Neural progenitor cell (in vitro differentiated cells): Measurements from ENCODE around the gene MYMK. TPM values are rescaled to one million over a fixed set of nuclear protein-coding genes. Genes with fewer than 3 reads are reported as not detected.
A peak's percentile ranks its signal among the peaks of the same experiment; 100 is the strongest.

Source experiments
- DNase-seq: peaks from one replicate; pipeline ENCODE4 v3.0.0-alpha.2; 2016; ENCODE audit warnings: low spot score
- H2AFZ ChIP-seq: fragments of 200-600 bp; sonication (generic); replicated peaks from 2 replicates; pipeline ENCODE4 v1.6.1; 2016; ENCODE audit warnings: antibody characterized with exemption
- H3F3A ChIP-seq: fragments of 200-600 bp; sonication (generic); 2 replicates; pipeline ENCODE4 v1.6.1; 2016; ENCODE audit warnings: antibody characterized with exemption, low read depth
- H3K27ac ChIP-seq: fragments of 200-600 bp; sonication (generic); 2 replicates; pipeline ENCODE4 v1.5.1; 2016; ENCODE audit warnings: mild to moderate bottlenecking
- H3K27me3 ChIP-seq: fragments of 200-600 bp; sonication (generic); 2 replicates; pipeline ENCODE4 v1.6.1; 2016; ENCODE audit warnings: mild to moderate bottlenecking, moderate library complexity
- H3K36me3 ChIP-seq: fragments of 200-600 bp; sonication (generic); 2 replicates; pipeline ENCODE4 v1.5.1; 2016
- H3K4me1 ChIP-seq: fragments of 200-600 bp; sonication (generic); 2 replicates; pipeline ENCODE4 v1.6.1; 2016; ENCODE audit warnings: mixed run types
- H3K4me2 ChIP-seq: fragments of 200-600 bp; sonication (generic); 2 replicates; pipeline ENCODE4 v1.6.1; 2016
- H3K4me3 ChIP-seq: fragments of 200-600 bp; sonication (generic); 2 replicates; pipeline ENCODE4 v1.5.1; 2016
- H3K79me2 ChIP-seq: fragments of 200-600 bp; sonication (generic); 2 replicates; pipeline ENCODE4 v1.6.1; 2016; ENCODE audit warnings: low read depth
- H3K9ac ChIP-seq: fragments of 200-600 bp; sonication (generic); 2 replicates; pipeline ENCODE4 v1.6.1; 2016
- H3K9me3 ChIP-seq: fragments of 200-600 bp; sonication (generic); 2 replicates; pipeline ENCODE4 v1.5.1; 2016; ENCODE audit warnings: low read depth
- H4K20me1 ChIP-seq: fragments of 200-600 bp; sonication (generic); 2 replicates; pipeline ENCODE4 v1.6.1; 2016; ENCODE audit warnings: low read depth
- H3K27ac Mint-ChIP-seq: 3 replicates; pipeline ENCODE4 v1.8.0; 2021; ENCODE audit warnings: mixed read lengths
- H3K27me3 Mint-ChIP-seq: 2 replicates; pipeline ENCODE4 v1.8.0; 2022; ENCODE audit warnings: low read depth, mild to moderate bottlenecking, inconsistent platforms, moderate library complexity, mixed read lengths; ENCODE audit not compliant: insufficient read depth
- H3K36me3 Mint-ChIP-seq: 3 replicates; pipeline ENCODE4 v1.8.0; 2021; ENCODE audit warnings: mixed read lengths
- H3K4me1 Mint-ChIP-seq: 3 replicates; pipeline ENCODE4 v1.8.0; 2021; ENCODE audit warnings: mixed read lengths
- H3K4me3 Mint-ChIP-seq: 3 replicates; pipeline ENCODE4 v1.8.0; 2021; ENCODE audit warnings: mild to moderate bottlenecking, moderate library complexity, mixed read lengths
- H3K9me3 Mint-ChIP-seq: 3 replicates; pipeline ENCODE4 v1.8.0; 2020; ENCODE audit warnings: mixed read lengths
- CTCF ChIP-seq: fragments of 200-600 bp; sonication (generic); IDR thresholded peaks from 2 replicates; pipeline ENCODE4 v1.5.1; 2017; ENCODE audit warnings: antibody characterized with exemption, mild to moderate bottlenecking
- EZH2 ChIP-seq: fragments of 200-600 bp; sonication (generic); IDR thresholded peaks from 2 replicates; pipeline ENCODE4 v1.6.1; 2017; ENCODE audit warnings: antibody characterized with exemption, mild to moderate bottlenecking, moderate library complexity
- EZH2phosphoT487 ChIP-seq: fragments of 200-600 bp; sonication (generic); IDR thresholded peaks from 2 replicates; pipeline ENCODE4 v1.6.1; 2017; ENCODE audit warnings: antibody characterized with exemption
- total RNA-seq: library from RNA; depleted of rRNA; stranded (reverse); fragments of >200 nt; gene quantifications from 2 replicates; pipeline ENCODE4 v1.2.3, GENCODE V29; 2015; ENCODE audit warnings: low replicate concordance

Gene MYMK
- total RNA-seq, 1 donor from 2014 or later, result not detected

GRCh38 chr9:133536080-133536479 is 11.3 kb upstream of the MYMK start:
- Histone ChIP-seq H3K27ac (no peak overlapping the region), H4K20me1 (no peaks in the 10 kb centered on the region), H3K9ac (no peak overlapping the region), H3K27me3 (peaks cover 21% of the 10 kb centered on the region), H3K4me1 (peaks cover 21% of the 10 kb centered on the region), H3K36me3 (no peaks in the 10 kb centered on the region), H3K4me2 (no peak overlapping the region), H3K9me3 (no peaks in the 10 kb centered on the region), H3K4me3 (no peak overlapping the region), H2AFZ (no peak overlapping the region), H3K79me2 (no peaks in the 10 kb centered on the region), H3F3A (no peaks in the 10 kb centered on the region)
- Mint-ChIP-seq H3K27ac (no peak overlapping the region), H3K9me3 (no peaks in the 10 kb centered on the region), H3K4me3 (no peak overlapping the region), H3K4me1 (peaks cover 33% of the 10 kb centered on the region), H3K36me3 (no peaks in the 10 kb centered on the region), H3K27me3 (peaks cover 9% of the 10 kb centered on the region)
- no peak for DNase-seq
- TF ChIP-seq CTCF (no peak), EZH2phosphoT487 (no peak), EZH2 (no peak)

- no peak overlapping the region for H3K4me3 ChIP-seq
- H3K27ac Mint-ChIP-seq, result no peak overlapping the region
- no peak overlapping the region for H3K9ac ChIP-seq
Measured at GRCh38 chr9:133535306-133535877, 10.6 kb upstream of the MYMK start.

GRCh38 chr9:133534346-133535291 is 9.9 kb upstream of the MYMK start, which contains the start of gene ADAMTSL2:
Gene ADAMTSL2, plus strand, starts transcription at chr9:133534704. Its CDS starts 2,009 bp downstream, at chr9:133536713.
- H3K27ac ChIP-seq, result no peak within 1 kb of the TSS

More at GRCh38 chr9:133535306-133535877, 10.6 kb upstream of the MYMK start:
- peak overlapping the region; percentile 58 for H3K4me3 Mint-ChIP-seq
- no peaks in the 10 kb centered on the region for H3K9me3 ChIP-seq
- H3K27me3 Mint-ChIP-seq, result peaks cover 10% of the 10 kb centered on the region
- H3K27ac ChIP-seq, result no peak overlapping the region
- no peaks in the 10 kb centered on the region for H3K79me2 ChIP-seq
- no peaks in the 10 kb centered on the region for H3K9me3 Mint-ChIP-seq
- TF ChIP-seq EZH2 (no peak), CTCF (no peak), EZH2phosphoT487 (no peak)
- no peak for DNase-seq
- H3K36me3 ChIP-seq, result no peaks in the 10 kb centered on the region
- H4K20me1 ChIP-seq, result no peaks in the 10 kb centered on the region
- peak overlapping the region; percentile 72 for H3K4me2 ChIP-seq
- H2AFZ ChIP-seq, result no peak overlapping the region
- no peaks in the 10 kb centered on the region for H3F3A ChIP-seq
- H3K4me1 ChIP-seq, result peaks cover 21% of the 10 kb centered on the region
- H3K27me3 ChIP-seq, result peaks cover 21% of the 10 kb centered on the region
- H3K4me1 Mint-ChIP-seq, result peaks cover 33% of the 10 kb centered on the region
- no peaks in the 10 kb centered on the region for H3K36me3 Mint-ChIP-seq

More at GRCh38 chr9:133534346-133535291, 9.9 kb upstream of the MYMK start, which contains the start of gene ADAMTSL2:
- no peaks in the 10 kb centered on the region for H3K36me3 ChIP-seq
- no peaks in the 10 kb centered on the region for H4K20me1 ChIP-seq
- H3K4me2 ChIP-seq, result peak within 1 kb of the TSS; percentile 72
- Mint-ChIP-seq H3K36me3 (no peaks in the 10 kb centered on the region), H3K27me3 (peaks cover 10% of the 10 kb centered on the region), H3K9me3 (no peaks in the 10 kb centered on the region), H3K4me3 (peak within 1 kb of the TSS; percentile 71), H3K27ac (peak within 1 kb of the TSS; percentile 37), H3K4me1 (peaks cover 33% of the 10 kb centered on the region)
- H2AFZ ChIP-seq, result peak within 1 kb of the TSS; percentile 73
- no peak within 1 kb of the TSS for H3K9ac ChIP-seq
- H3K27me3 ChIP-seq, result peaks cover 21% of the 10 kb centered on the region
- no peaks in the 10 kb centered on the region for H3F3A ChIP-seq
- H3K79me2 ChIP-seq, result no peaks in the 10 kb centered on the region
- TF ChIP-seq EZH2phosphoT487, result no peak
- peak; percentile 60 for TF ChIP-seq EZH2
- peak within 1 kb of the TSS; percentile 27 for H3K4me3 ChIP-seq
- DNase-seq, result peak; percentile 85
- no peaks in the 10 kb centered on the region for H3K9me3 ChIP-seq
- peaks cover 16% of the 10 kb centered on the region for H3K4me1 ChIP-seq
